HG03108 (cell line): ENCODE measurements around the gene SBK1.
"Not testable (repeated sequence)": the region's sequence is repeated elsewhere in the genome, so short reads cannot be mapped to it uniquely, and the experiment has no call there.

ENCODE experiments used
- ATAC-seq: cut with Tn5 transposase; IDR thresholded peaks from one replicate; pipeline ENCODE4 v1.9.1; 2021; ENCODE audit warnings: moderate library complexity; ENCODE audit not compliant: unreplicated experiment

The SBK1 gene

GRCh38 chr16:28330232-28330631 lies 37.9 kb downstream of the SBK1 start:
- ATAC-seq: not testable (repeated sequence)

GRCh38 chr16:28330981-28331380 lies 38.7 kb downstream of the SBK1 start:
- ATAC-seq: not testable (repeated sequence)

GRCh38 chr16:28332632-28333031 lies 40.3 kb downstream of the SBK1 start:
- not testable (repeated sequence) for ATAC-seq

GRCh38 chr16:28335678-28336077 lies 43.4 kb downstream of the SBK1 start:
- ATAC-seq: not testable (repeated sequence)

GRCh38 chr16:28336940-28337710 lies 44.8 kb downstream of the SBK1 start:
- not testable (repeated sequence) for ATAC-seq

GRCh38 chr16:28338230-28338629 lies 45.9 kb downstream of the SBK1 start:
- not testable (repeated sequence) for ATAC-seq

- not testable (repeated sequence) for ATAC-seq
These were observed 70.3 kb downstream of the SBK1 start for GRCh38 chr16:28362600-28362999.

- not testable (repeated sequence) for ATAC-seq
These were observed 71.1 kb downstream of the SBK1 start, which contains the start of gene NPIPB6 for GRCh38 chr16:28363408-28363807. Gene NPIPB6 (minus strand): TSS chr16:28363508. CDS start chr16:28362822, 686 bp downstream.

GRCh38 chr16:28364268-28365173 lies 72.2 kb downstream of the SBK1 start:
- ATAC-seq: peak; percentile 97

GRCh38 chr16:28367926-28368325 lies 75.6 kb downstream of the SBK1 start:
- not testable (repeated sequence) for ATAC-seq
